VCaP (cell line): Measurements from ENCODE around the gene NEU4.

Experiments used
- H3K27ac ChIP-seq: fragments of 450-650 bp; 2 replicates; pipeline ENCODE4 v1.5.1; 2017
- TF ChIP-seq, protein P1 (sequence below): fragments of 450-650 bp; conservative IDR thresholded peaks from 2 replicates; pipeline ENCODE4 v1.5.1; 2017; ENCODE audit warnings: mild to moderate bottlenecking, moderate library complexity

Gene NEU4

DNA sequence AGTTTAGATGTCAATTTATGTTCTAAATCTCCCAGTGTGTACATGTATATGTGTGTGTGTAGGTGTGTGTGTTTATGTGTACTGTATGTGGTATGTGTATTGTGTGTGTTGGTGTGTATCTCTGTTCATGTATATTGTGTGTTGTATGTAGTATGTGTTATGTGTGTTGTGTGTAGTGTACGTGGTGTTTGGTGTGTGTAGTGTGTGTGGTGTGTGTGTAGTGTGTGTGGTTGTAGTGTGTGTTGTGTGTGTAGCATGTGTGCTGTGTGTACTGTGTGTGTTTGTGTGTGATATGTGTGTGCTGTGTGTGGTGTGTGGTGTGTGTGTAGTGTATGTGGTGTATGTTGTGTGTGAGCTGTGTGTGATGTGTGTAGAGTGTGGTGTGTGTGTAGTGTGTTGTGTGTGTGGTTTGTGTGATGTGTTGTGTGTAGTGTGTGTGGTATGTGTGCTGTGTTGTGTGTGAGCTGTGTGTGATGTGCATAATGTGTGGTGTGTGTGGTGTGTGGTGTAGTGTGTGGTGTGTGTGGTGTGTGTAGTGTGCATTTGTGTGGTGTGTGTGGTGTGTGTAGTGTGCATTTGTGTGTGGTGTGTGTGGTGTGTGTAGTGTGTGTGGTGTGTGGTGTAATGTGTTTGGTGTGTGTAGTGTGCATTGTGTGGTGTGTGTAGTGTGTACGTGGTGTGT is 55.3 kb downstream of the NEU4 start:
- H3K27ac ChIP-seq = no peak overlapping the region
- TF ChIP-seq, protein P1, sequence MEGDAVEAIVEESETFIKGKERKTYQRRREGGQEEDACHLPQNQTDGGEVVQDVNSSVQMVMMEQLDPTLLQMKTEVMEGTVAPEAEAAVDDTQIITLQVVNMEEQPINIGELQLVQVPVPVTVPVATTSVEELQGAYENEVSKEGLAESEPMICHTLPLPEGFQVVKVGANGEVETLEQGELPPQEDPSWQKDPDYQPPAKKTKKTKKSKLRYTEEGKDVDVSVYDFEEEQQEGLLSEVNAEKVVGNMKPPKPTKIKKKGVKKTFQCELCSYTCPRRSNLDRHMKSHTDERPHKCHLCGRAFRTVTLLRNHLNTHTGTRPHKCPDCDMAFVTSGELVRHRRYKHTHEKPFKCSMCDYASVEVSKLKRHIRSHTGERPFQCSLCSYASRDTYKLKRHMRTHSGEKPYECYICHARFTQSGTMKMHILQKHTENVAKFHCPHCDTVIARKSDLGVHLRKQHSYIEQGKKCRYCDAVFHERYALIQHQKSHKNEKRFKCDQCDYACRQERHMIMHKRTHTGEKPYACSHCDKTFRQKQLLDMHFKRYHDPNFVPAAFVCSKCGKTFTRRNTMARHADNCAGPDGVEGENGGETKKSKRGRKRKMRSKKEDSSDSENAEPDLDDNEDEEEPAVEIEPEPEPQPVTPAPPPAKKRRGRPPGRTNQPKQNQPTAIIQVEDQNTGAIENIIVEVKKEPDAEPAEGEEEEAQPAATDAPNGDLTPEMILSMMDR = no peak

DNA sequence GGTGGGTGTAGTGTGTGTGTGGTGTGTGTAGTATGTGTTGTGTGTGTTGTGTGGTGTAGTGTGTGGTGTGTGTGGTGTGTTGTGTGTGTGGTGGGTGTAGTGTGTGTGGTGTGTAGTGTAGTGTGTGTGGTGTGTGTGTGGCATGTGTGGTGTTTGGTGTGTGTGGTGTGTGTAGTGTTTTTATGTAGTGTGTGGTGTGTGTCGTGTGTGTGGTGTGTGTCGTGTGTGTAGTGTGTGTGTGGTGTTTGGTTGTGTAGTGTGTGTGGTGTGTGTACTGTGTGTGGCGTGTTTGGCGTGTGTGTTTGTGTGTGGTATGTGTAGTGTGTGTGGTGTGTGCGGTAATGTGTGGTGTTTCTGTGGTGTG is 55.8 kb downstream of the NEU4 start:
- no peak overlapping the region for H3K27ac ChIP-seq

DNA sequence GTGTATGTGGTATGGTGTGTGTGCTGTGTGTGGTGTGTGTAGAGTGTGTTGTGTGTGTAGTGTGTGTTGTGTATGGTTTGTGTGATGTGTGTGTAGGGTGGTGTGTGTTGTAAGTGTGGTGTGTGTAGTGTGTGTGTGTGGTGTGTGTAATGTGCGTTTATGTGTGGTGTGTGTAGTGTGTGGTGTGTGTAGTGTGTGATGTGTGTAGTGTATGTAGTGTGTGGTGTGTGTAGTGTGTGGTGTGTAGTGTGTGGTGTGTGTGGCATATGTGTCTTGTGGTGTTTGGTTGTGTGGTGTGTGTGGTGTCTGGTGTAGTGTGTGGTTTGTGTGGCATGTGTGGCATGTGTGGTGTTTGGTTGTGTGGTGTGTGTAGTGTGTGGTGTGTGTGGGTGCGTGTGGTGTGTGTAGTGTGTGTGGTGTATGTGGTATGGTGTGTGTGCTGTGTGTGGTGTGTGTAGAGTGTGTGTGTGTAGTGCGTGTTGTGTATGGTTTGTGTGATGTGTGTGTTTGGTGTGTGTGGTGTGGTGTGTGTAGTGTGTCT is 56.5 kb downstream of the NEU4 start:
- H3K27ac ChIP-seq = no peak overlapping the region
- TF ChIP-seq, protein P1 = no peak

More for the DNA sequence above, 55.8 kb downstream of the NEU4 start:
- TF ChIP-seq, protein P1 = no peak

DNA sequence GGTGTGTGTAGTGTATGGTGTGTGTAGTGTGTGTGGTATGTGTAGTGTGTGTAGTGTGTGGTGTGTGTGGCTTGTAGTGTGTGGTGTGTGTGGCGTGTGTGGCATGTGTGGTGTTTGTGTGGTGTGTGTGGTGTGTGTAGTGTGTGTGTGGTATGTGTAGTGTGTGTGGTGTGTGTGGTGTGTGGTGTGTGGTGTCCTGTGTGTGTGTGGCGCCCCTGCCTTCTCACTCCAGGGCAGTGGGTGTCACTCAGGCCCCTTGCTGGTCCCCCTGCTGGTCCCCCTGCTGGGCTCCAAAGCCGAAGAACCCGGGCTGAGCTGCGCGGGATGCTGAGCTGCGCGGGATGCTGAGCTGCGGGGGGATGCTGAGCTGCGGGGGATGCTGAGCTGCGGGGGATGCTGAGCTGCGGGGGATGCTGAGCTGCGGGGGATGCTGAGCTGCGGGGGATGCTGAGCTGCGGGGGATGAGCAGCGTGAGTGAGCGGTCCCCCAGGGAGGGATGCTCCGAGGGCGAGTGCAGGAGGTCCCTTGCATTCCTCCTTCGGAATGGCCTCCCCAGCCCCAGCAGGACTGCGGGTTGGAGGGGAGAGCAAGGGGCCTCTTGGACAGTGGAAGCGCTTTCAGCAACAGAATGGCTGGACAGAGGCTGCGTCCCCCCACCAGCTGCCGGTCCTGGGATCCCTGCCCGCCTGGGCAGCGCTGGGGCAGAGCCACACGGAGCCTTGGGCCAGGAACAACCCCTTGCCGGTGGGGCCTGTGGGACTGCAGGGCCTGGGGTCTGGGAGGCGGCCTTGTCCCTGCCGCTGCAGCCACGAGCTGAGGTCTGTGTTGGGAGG is 57.2 kb downstream of the NEU4 start:
- no peak overlapping the region for H3K27ac ChIP-seq
- TF ChIP-seq, protein P1 = no peak
